Left kidney (tissue), 2 donors: ENCODE results near the gene RNGTT. TPM values are rescaled to one million over a fixed set of nuclear protein-coding genes. Genes with fewer than 3 reads are reported as not detected.

Experiments used
- DNase-seq: peaks from one replicate; pipeline ENCODE4 v3.0.0-alpha.2; 2013
- polyA plus RNA-seq: library from polyadenylated mRNA; unstranded; fragments of 120-200 nt; gene quantifications from one replicate; pipeline ENCODE4 v1.2.1, GENCODE V29; 2013; ENCODE audit not compliant: insufficient read length

The RNGTT gene
- polyA plus RNA-seq, 1 donor: 18.1 TPM

DNA sequence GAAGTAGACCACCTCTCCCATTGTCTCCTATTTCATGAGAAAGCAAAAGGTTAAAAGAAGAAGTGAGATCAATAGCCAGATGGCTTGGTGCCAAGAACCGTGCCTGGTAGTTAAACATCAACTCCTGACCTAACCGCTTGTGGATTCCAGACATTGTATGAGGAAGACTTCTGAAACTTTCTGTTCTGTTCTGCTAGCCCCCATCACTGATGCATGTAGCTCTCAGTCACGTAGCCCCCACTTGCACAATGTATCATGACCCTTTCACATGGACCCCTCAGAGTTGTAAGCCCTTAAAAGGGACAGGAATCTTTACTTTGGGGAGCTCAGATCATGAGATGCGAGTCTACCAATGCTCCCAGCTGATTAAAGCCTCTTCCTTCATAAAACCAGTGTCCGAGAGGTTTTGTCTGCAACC, 301.2 kb downstream of the RNGTT start:
- DNase-seq: no peak

DNA sequence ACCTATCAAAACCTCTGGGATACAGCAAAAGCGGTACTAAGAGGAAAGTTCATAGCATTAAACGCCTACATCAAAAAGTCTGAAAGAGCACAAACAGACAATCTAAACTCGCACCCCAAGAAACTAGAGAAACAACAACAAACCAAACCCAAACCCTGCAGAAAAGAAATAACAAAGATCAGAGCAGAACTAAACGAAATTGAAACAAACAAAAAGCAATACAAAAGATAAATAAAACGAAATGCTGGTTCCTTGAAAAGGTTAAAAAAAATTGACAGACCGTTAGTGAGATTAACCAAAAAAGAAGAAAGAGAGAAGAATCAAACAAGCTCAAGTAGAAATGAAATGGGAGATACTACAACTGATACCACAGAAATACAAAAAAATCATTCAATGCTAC, 302.3 kb downstream of the RNGTT start:
- no peak for DNase-seq

DNA sequence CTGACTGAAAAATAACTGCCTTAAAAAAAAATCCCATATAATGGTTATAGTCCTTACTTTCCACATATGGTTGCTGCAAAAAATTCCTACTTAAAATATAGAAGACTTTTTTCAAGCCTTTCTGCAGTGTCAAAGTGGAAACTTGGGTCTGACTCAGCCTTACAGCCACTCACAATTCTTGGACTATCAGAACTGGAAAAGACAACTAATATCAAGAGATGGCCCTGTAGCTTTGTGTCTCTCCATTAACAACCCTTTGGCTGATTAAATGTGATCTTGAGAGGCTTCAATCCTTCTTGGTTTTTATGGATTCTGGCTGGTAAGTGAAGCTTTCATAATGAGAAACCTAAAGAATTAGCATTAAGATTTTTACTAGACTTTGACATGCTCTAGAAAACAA, 307.8 kb downstream of the RNGTT start:
- DNase-seq: no peak

DNA sequence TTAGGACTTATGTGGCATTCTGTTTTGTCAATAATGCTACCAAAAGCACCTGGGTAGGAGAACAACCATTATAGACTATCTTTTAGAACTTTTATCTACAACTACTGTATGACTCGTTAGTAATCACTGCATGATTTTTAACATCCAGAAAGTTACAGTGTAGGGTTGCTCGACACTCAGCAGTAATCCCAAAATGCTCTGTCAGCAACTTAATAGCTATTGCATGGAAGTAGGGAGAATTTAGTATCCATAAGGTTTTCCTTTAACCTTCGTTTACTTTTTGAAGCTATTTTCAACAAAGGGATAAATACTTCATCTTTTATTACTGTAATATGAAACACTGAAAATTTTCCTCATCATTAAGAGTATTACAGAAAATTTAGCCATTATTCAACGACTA, 309.5 kb downstream of the RNGTT start:
- DNase-seq: no peak

DNA sequence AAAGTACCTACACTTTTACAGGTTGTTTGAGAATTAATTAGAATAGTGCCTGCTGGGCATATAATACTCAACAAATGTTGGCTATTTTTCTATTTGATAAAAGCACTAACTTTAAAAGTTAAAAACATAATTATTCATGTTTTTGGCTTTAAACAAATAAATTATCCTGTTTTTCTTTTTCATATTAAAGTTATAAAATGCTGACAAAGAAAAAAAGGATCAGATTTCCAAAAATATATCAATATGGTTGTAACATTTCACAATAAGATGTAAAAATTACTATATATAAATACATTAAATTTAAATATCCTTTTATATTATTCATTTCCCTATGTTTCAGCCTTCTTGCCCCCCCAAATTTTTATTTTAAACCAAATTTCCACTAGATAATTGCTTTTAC, 312.0 kb downstream of the RNGTT start:
- no peak for DNase-seq

DNA sequence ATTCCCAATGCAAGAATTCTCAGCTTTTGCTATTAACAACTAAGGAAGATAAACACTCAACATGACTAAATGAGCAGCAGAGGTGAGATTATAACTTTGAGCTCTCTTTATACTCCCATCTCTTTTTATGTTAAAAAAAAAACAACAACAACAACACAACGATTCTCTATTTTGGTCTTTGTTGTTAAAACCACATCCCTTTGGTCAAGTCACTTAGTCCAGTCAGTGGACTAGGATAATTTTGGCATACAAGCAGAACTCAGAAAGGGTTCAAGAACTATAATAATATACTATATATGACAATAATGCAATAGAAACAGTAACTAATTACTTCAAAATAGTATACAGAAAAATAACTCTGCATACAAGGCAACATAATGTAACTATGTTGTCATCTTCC, 312.4 kb downstream of the RNGTT start:
- DNase-seq: no peak

DNA sequence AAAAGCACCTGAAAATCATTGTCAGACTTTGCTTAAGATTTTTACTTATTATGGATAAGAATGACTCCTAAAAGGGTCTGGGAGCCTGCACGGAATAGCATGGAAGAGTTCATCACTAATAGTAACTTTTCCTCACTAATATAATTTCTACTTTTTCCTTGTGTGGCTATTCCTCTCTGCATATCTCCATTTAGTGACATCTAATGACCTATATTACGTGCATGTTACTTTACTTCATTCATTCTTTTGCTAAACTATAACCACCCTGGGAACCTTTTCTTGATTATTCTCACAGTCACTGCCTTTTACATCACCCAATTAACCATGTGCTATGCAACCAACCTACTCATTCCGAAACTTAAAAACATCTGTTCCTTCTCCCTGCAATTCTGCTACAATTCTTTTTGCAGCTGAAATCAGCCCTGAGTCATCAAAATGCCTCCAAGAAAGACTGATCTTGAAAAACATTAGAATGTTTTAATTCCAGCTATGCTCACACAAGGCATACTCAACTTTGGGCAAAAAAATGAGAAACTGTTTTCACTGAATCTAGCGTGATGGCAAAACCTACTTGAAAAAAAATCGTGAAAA, 313.3 kb downstream of the RNGTT start:
- DNase-seq: no peak

DNA sequence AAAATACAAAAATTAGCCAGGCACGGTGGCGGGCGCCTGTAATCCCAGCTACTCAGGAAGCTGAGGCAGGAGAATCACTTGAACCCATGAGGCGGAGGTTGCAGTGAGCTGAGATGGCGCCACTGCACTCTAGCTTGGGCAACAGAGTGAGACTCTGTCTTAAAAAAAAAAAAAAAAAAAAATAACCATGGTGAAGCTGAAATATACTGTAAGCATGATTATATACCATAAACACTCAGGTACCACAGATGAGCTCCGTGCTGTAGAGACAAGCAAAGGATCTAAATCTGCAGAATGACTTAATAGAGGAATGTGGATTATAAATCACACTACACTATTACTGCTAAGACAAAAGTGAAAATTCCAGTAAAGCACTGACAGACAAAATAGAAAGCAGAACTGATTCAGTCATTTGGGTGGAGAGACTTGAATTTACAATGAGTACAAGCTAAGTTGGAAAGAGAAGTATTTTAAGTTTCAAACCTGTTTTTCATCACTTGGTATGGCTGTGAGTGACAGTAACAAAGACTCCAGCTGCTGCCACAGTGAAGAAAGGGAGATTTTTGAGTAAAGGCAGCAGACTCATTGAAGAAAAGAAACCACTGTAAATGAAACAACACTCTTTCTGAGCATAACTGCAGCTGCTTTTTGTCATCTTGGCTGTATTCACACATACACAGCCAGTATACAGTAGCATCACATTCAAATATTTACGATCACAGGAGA, 322.1 kb downstream of the RNGTT start:
- peak; percentile 27 for DNase-seq

DNA sequence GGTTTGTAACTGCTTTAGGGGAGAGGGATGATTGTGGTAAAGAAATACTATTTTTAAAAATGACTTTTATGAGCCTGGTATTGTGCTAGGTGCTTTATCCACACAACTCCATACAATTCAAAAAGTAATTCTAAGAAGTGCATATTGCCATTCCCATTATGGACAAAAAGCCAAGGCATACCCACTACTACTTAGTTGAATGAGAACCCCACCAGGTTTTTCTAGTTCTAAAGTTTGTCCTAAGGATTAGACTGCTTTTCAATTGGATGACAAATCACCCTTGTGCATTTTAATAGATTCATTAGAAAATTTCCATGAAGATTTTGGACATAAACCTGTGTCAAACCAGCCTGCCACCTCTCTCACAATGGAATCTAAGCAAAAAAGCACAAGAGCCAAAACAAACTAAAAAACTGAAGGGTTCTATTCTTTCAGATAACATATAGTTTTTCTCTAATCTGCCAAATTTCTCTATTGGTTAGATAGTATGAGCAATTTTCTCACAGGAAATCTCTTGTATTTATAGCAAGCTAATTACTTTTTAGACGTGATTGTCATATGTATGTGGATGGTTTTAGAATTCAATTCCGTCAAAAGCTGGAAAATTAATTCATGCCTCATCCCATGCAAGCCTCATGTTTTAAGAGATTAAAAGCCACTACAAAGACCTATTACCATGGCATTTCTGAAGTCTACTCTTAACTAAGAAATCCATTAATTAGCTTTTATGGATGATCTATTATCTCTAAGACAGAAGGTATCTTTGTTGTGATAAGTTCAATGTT, 325.5 kb downstream of the RNGTT start:
- no peak for DNase-seq

DNA sequence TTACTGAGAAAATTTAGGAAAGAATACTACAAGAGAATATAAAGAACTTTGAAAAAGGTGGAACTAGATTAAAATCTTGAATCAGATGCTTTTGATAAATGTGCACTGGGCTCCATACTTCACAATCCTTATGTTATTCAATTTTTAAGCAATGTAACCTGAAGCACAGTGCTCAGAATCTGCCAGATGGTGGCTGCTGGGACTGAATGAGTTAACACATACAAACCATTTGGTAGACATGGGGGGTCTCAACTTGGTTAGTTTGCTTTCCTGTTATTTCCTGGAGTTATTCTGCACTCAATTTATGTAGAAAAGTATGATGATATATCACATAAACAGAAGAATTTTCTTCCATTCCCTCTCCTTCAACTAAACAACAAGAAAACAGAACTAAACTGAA, 326.5 kb downstream of the RNGTT start:
- DNase-seq: no peak

DNA sequence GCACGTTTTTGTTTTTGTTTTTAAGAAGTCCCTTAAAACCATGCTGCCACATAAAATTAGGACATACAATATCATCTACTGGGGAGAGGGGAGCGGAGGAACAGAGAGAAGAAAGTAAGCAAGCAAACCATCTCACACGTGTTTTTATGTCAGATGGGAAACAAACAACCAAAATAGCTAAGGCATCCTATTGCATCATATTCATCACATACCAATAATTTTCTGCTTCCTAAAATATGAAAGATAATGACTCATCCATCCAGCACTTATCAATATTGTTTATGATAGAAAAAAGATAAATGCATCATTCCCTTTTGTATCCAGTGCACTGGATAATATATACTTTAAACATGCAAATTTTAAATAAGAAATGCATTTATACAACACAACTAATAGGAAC, 329.6 kb downstream of the RNGTT start:
- DNase-seq: no peak

DNA sequence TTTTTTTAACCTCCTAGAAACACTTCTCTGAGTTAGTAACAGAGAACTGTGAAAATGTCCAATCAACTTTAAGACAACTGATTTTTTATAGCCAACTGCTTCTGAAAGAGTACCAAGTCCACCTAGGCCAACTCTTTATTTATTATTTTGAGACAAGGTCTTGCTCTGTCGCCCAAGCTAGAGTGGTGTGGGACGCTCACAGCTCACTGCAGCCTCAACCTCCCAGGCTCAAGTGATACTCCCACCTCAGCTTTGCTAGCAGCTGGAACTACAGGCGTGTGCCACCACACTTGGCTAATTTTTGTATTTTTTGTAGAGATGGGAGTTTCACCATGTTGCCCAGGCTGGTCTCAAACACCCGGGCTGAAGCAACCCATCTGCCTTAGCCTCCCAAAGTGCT, 331.6 kb downstream of the RNGTT start:
- no peak for DNase-seq

DNA sequence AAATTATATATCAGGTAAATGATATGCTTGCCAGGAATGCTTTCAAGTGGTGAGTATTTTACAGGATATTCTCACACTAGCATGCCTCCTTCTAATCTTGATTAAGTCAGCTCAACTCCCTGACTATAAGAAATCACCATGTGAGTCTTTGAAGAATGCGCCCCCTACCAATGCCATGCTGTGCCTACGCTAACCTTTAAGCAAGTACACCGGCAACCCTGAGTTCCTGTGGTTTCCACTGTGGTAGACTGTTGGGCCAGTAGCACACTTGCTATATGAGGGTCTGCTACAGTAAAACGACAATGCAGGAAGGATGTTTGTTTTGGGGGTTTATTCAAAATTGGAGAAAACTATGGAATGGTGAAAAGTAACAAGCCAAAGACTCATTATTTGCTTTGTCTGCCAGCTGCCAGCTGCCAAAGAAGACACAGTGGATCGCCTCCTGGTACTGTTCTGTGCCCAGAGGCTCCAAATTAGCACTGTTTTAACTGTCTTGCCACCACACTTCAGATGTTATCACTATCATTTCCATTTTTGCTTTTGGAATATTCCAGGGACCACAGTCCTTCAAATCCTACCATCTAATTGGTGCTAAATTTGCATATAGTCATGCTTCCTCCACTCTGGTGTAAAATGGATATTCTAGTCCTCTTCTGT, 333.5 kb downstream of the RNGTT start:
- DNase-seq: no peak

DNA sequence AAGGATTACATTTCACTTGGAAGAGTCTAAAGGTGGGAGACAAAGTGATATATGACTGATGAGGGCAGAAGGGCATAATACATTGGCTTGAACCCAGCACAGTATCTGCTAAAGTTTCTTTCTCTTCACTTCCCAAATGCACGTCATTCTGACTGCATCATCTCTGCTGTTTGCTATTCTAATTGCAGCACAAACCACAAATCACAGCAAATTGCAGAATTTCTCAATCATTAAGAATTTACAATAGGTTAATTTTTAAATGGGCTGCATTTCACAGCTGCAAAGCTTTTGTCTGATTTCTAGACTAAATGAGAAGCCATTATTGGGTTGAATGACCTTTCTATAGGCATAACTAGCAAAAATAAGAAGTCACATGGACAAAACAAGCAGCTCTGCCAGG, 337.0 kb downstream of the RNGTT start:
- no peak for DNase-seq

DNA sequence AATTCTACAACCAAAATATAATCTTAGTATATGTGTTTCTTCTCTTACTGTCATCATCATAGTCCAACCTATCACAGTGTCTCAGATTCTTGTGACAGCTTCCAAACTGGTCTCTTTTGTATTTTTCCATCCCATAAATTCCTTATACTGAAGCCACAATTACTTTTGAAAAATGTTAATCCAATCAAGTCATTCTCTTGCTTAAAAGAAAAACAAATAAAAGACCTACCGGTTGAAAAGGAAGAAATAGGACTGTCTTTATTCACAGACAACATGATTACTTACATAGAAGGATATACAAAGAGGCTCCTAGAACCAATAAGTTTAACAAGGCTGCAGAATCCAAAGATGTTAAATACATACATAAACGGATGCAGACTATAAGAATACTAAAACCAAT, 339.9 kb downstream of the RNGTT start:
- DNase-seq: no peak

DNA sequence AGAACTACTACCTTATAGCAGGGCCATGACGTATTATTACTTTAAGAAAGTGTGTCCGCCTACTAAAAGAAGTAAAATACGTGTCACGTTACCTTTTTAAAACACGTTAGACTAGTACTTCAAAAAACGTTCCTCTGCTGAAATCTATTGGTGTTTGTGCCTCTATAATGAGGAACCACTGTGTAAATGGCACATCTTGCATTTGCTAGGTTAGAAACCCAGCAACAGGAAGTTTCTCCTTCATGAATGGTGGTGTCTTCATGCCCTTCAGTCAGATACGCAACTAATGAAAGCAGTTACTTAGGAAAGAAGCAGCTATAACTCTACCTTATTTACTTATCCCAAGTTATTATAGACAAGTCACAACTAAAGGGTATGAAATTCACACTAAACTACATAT, 343.5 kb downstream of the RNGTT start:
- DNase-seq: no peak

DNA sequence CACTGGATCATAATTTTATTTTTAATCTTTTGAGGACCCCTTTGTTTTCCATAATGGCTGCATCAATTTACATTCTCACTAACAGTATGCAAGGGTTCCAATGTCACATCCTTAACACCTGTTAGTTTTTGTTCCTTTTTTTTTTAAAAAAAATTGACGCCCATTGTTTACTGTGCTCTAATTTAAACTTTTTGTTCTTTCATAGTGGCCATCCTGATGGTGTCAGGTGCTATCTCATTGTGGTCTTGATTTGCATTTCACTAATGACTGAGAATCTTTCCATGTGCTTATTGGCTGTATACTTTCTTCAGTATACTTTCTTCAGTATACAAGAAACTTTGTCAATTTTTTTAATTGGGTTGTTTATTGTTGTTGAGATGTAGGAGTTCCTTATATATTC, 347.0 kb downstream of the RNGTT start:
- DNase-seq: no peak

DNA sequence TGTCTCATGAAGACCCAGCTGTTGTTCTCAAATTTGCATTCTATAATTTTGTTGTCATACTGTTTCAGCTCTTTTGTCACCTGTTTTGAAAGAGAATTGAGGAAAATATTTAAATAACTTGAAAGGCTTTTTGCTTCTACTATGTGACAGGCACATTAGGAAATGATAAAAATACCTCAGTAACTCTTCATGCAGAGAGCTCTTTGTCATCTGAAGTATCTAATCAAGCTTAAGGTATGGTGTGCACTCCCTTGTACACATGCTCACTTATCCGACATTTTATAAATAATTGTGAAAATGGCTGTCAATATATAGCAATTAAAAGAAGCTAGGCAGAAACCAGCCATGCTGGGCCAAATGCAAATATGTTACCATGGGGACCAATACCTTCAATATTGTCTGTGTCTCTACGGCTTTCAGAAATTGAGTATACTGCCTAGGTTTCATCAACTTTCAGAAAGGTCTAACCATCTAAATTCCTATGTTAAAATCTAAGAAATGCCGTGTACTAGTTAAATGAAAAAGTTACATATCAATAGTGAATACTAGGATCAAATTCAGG, 349.0 kb downstream of the RNGTT start:
- no peak for DNase-seq

DNA sequence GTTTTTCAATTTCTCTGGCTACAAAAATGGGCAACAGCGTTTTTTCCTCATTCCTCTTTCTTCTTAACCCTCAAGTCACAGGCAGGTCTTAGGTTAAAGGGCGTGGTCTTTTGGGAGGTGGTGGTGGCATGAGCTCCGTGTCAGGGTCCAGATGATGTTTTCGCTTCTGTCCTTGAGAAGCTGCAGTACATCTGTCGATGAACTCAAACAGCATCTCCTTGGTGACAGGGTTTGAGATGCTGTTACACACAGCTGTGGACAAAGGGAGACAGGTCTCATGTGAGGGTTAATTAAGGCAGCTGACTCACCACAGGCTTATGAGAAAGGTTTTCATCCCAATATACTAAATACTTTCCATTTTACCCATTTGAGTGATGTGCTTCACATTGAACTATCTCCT, 350.8 kb downstream of the RNGTT start:
- DNase-seq: no peak

DNA sequence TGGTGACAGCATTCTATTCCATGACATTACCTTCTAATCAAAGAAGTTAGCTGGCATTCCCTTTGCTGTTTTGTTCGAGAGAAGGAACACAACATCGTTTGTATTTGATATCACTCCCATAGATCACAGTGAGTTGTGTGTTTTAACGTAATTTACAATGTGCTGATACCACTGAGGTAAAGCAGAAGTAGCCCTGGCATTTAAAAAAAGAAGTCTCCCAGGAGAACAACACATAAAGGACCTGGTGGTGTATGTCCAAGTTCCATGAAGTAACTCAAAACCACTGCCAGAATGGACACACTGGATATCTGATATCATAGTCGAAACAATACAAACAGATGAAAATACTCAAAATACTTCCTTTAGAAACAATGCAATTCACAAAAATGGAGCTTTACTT, 351.7 kb downstream of the RNGTT start:
- no peak for DNase-seq

DNA sequence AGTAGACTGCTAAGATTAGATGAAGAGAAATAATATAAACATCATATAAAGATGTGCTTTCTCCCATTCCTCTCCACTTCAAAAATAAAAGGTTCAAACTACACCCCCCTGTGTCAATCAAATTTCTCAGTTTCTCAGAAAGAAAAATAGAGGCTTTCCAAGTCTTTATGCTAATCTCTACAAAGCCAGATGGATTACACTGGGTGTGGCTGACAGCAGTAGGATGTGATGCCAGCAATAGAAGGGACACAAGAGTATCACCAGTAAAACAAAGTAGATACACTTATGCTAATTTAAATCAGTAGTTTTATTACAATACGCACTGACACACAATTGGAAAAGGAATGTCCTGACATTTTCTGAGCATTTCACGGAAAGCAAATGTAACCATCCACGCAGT, 353.4 kb downstream of the RNGTT start:
- DNase-seq: no peak

DNA sequence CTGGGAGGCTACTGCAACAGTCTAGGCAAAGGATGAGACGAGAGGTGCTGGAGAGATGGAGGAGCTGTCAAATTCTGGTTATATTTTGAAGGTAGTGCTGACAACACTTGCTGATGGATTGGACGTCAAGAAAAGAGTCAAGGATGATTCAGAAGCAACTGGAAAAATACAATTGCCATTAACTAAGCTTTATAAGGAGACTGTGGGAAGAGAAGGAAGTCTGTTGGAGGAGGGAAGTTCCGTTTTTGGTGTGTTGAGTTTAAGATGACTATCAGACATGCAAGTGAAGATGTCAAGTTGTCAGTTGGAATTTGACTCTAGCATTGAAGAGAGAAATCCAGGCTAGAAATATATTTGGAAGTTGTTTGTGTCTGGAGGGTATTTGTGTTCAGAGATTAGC, 358.1 kb downstream of the RNGTT start:
- DNase-seq: no peak

DNA sequence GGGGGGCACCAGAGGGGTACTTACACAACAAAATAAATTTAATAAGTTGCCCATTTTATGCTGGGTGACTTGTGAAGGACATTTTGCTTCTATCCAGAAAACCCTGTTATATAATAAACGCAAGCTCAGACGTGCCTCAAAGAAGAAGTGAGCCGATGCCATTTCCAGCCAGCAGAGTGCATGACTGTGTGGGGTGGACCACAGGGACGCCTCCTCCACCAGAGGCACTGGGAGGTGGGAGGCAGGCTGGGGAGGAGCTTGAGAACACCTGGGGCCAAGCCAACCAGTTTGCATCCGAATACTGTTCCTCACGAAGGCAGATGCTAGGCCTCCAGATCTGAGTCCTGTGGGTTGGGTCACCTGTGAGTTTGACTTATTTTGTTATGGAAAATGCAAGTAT, 363.8 kb downstream of the RNGTT start:
- DNase-seq: no peak
